ENCODE results near the gene OR2F2.

The OR2F2 gene

DNA sequence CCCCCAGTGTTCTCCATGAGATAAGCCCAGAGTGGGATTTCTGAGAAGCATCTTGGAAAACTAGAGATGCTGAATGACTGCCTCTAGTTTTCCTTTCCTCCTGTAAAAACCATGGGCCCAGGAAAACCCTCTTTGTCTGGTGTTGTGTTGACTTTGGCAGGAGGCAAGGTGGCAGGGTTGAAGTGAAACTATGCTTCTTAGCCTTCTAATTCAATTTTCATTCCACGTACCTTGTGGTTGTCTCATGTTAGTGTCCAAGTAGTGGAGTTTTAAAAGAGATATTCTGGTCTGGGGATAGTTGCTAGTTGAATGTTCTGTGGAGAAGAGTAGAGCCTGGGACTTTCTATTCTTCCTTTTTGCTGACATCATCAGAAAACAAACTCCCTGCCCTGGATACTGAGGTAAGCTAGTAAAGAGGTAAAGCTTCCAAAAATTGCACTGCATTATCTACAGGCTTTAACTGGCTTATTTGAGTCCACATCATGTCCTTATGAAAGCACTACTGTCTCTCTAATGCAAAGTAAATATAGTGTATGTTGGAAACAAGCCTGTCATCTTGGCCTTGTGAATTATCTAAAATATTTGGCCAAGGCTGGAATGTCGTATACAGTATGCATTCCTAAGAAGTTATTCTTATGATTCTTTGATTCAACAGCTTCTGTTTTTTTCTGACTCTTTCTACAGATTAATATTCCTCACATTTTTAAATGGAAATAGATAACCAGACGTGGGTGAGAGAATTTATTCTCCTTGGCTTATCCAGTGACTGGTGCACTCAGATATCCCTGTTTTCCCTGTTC is at the start of gene OR2F2:
Gene OR2F2 (plus strand): TSS at position 708 of the 800 bp plus-strand sequence. CDS start 0 bp downstream, at position 708.
- DNase-seq (ENCODE audit: low read depth) = peak; percentile 51

DNA sequence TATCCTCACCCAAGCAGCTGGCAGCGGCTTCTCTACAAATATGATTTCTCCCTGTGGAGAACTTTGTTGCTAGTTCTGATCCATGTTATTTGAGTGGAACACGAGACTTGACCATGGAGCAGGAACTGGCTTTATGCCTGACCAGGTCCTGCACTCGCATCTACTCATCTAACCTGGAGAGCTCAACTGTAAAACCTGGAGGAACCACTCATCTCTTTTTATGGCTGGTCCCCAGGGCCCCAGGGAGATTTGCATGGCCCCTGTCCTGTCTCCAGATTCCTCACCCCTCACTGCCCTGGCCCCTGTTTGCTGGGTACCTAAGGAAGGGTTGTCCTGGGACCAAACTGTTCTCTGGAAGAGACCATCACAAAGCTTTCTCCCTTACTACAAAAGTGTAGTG is 49.1 kb upstream of the OR2F2 start:
- no peak for DNase-seq (ENCODE audit: low read depth)

DNA sequence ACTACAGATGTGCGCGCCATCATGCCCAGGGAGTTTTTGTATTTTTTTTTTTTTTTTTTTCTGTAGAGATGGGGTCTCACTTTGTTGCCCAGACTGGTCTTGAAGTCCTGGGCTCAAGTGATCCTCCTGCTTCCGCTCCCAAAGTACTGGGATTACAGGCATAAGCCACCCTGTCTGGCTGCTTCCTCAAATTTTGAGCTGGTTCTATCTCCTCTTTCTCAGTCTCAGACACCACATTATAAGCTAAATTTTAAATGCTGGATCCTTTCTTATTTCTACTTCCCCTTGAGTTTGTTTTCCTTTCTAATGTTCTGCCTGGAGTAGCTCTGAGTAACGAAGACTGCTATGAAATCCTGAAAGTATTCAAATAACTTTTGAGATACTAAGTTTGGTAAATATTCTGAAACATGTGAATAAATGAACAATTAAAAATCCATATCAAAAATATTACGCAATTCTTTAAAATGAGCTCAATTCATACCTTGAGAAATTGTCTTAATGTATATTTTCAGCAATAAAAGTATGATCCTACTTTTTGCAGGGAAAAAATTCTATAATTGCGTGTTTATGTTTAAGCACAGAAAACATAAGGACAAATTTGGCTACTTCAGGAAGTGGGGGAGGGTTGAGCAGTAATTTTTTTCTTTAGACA is 48.1 kb upstream of the OR2F2 start:
- DNase-seq (ENCODE audit: low read depth) = no peak

DNA sequence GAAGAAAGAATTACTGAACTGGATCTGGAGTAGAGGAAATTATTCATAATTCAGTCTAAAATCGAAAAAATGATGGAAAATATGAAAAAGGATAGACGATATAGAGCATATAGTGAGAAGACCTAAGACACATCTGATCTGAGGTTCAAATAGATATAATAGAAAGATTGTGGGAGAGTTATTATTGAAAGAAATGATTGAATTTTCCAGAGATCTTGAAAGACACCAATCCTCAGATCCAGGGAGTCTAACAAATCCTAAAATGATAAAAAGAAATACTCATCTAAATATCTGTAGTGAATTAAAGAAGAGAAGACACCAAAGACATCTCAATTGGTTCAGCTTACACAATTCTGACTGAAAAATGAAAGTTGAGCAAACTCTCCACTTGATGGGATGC is 46.0 kb upstream of the OR2F2 start:
- no peak for DNase-seq (ENCODE audit: low read depth)

DNA sequence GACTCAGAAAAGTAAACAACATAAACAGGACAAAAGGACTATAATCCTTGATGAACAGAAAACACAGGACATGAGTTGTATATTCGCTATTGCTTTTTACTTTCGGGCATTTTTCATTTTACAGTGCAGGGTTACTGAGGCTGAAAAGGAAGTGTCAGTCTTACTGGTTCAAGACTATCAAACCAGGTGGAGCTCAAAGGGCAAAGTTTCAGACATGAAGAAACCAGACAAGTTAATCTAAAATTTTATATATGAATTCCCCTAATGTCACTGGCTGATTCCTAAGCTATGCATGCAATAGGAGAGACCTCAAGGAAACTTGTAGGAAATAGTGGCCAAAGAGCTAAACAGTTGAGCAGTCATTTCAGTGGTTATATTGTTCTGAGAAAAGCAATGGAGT is 44.5 kb upstream of the OR2F2 start:
- DNase-seq (ENCODE audit: low read depth) = no peak

- DNase-seq (ENCODE audit: low read depth) = no peak
Measured at GRCh38 chr7:143891457-143891856, 43.6 kb upstream of the OR2F2 start.

DNA sequence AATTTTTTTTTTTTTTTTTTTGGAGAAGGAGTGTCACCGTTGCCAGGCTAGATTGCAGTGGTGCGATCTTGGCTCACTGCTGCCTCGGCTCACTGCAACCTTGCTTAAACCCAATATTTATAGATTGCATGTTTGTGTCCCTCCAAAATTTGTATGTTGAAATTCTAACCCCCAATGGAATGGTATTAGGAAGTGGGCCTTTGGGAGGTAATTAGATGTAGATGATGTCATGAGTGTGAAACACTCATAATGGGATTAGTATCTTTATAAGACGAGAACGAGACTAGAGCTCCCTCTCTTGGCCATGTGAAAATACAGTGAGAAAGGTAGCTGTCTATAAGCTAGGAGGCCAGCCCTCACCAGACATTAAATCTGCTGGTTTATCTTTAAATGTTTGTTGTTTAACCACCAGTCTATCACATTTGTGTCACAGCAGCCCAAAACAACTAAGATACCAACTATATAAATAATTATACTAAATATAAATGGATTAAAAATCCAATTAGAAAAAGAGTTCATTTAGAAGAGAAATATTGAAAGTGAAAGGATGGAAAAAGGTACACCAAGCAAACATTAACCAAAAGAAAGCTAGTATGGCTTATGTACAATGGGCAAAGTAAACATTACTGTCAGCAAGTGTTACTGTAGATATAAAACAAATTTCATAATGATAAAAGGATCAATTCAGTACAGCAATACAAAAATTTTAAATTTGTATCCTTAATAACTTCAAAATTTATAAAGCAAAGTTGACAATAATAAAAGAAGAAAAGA is 42.3 kb upstream of the OR2F2 start:
- no peak for DNase-seq (ENCODE audit: low read depth)

DNA sequence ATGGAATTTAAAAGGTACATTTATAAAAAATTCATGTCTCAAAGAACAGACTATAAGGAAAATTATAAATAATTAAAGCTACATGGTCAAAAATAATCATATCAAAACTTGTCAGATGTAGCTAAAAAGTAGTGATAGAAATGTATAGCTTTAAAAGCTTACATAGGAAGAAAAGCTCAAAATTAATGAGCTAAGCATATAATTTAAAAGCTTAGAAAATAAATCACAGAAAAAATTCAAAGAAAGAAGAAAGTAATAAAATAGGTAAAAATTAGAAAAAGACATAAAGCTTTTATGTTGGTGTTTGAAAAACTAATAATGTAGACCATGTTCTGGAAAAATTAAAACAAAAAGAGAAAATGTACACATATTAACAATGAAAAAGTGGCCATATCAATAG is 38.4 kb upstream of the OR2F2 start:
- DNase-seq (ENCODE audit: low read depth) = no peak

- no peak for DNase-seq (ENCODE audit: low read depth)
Measured at GRCh38 chr7:143898810-143899209, 36.2 kb upstream of the OR2F2 start.

DNA sequence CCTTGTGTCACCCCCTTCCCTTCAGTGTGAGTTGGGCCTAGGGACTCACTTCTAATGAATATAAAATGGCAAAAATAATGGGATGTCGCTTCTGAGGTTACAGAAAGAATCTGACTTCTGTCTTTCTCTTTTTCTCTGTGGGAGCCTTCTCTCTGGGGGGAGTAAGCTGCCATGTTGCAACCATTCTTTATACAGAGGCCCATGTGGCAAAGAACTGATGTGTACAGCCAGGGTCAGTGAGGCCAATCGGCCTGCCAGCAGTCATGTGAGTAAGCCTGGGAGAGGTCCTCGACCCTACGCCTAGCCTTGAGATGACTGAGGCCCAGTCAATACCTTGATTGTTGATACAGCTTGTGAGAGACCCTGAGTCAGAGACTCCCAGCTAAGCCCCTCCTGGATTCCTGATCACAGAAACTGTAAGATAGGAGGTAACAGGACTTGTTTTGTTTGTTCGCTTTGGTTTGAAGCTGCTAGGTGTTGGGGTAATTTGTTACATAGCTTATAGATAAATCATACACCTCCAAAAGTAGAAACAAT is 34.7 kb upstream of the OR2F2 start:
- DNase-seq (ENCODE audit: low read depth) = no peak

DNA sequence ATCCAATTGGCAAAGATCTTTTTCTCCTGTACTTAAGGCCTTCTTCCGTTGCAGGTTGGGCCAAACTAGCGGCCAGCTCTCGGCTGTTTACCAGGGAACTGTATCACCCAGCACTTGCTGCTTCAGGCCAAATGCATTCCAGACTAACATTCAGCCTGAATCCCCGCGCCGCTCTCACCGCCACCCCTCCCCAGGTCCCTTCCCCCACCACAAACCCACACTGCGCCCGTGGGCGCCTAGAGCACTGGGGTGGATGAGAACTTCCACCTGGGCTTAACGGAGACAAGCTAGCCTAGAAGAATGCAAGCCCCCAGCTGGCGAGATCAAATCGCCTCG is 33.7 kb upstream of the OR2F2 start:
- DNase-seq (ENCODE audit: low read depth) = no peak

- DNase-seq (ENCODE audit: low read depth) = peak; percentile 58
Measured at GRCh38 chr7:143901668-143902331, 33.2 kb upstream of the OR2F2 start, which contains the start of gene TCAF1. TSS of gene TCAF1 (minus strand) at chr7:143902176. CDS start at chr7:143876608, 25,568 bp downstream.

DNA sequence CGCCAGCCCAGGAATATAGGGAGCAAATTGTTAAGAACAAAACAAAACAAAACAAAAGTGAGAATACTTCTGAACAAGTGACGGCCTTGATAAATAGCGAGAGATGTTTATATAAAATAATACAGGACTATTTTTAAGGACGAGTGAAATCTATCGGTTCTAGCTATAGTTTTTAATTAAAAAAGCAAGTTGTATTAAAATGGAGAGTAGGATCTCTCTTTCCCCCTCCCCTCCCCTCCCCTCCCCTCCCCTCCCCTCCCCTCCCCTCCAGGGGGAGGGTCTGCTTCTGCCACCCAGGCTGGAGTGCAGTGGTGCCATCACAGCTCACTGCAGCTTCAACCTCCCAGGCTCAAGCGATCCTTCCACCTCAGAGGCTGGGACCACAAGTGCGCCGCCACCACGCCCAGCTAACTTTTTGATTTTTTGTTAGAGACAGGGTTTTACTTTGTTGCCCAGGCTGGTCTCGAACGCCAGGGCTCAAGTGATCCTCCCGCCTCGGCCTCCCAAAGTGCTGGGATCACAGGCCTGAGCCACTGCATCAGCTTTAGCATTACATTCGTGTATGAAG is 32.6 kb upstream of the OR2F2 start:
- DNase-seq (ENCODE audit: low read depth) = no peak

- no peak for DNase-seq (ENCODE audit: low read depth)
Measured at GRCh38 chr7:143905509-143905908, 29.5 kb upstream of the OR2F2 start.

- DNase-seq (ENCODE audit: low read depth) = no peak
Measured at GRCh38 chr7:143906151-143906550, 28.9 kb upstream of the OR2F2 start.

DNA sequence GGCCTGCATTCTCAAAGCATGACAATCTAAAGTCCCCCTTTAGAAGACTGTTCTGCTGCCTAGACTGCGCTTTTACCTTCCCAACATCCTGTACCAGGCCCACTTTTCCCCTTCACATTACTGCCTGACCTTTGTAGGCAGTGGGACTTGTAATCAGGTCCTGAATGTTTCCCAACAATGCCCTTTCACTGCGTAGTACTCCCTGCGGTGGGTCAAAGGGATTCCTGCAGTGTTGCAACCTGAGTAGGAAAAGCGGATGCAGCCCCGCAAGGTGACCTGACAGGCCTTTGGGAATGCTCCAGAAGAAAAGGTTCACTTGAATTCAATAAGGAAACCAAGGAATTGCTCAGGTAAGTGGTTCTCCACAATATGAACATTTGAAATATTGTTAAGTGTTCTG is 28.1 kb upstream of the OR2F2 start:
- DNase-seq (ENCODE audit: low read depth) = no peak

GRCh38 chr7:143908120-143908519 is 26.9 kb upstream of the OR2F2 start:
- DNase-seq (ENCODE audit: low read depth) = no peak

GRCh38 chr7:143909863-143910262 is 25.2 kb upstream of the OR2F2 start:
- no peak for DNase-seq (ENCODE audit: low read depth)

- no peak for DNase-seq (ENCODE audit: low read depth)
Measured at GRCh38 chr7:143910473-143911248, 24.4 kb upstream of the OR2F2 start.

DNA sequence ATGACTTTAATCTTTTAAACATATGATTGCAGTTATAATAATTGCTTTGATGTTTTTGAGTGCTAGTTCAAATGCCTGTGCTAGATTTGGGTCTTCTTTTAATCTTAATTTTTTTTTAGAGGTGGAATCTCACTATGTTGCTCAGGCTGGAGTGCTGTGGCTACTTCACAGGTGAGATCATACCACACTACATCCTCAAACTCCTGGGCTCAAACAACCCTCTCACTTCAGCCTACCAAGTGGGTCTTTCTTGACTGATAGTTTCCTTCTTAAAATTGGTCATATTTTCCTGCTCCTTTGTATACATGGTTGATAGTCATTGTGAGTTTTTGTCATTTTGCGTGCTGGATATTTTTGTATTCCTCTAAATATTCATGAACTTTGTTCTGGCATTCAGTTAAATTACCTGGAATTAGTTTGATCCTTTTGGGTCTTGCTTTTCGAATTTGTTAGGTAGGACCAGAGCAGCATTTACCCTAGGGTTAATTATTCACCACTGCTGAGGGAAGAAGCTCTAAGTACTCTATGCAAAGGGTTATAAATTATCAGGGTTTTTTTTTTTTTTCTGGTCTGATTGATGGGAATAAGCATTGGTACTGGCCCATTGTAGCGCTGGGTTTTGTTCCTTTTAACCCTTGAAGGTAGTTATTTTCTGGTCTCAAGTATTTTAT is 21.0 kb upstream of the OR2F2 start:
- DNase-seq (ENCODE audit: low read depth) = no peak

All from GM04503 (cell line).